ENCODE results near the gene DENND1A. TPM values are rescaled to one million over a fixed set of nuclear protein-coding genes. Genes with fewer than 3 reads are reported as not detected.

The DENND1A gene
- total RNA-seq, 1 donor from 2014 or later: 16.3 TPM

DNA sequence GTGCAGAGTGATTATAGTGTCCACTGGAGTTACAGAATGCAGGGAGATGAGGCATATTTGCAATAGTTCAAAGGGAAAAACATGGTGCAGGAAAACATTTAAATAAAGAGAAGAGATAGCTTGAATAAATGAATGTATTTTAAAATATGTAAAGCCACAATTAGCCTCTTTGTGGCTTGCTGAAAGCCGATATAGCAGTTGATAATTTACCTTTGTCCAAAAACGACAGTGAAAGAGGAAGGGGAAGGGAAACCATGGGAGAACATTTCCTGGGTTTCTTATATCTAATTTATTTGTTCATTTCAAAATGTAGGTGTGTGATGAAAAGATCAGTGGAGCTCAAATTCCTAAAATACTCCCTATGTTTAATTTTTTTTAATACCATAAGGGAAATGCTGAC is 156.1 kb downstream of the DENND1A start:
- DNase-seq (ENCODE audit: low read depth): no peak

DNA sequence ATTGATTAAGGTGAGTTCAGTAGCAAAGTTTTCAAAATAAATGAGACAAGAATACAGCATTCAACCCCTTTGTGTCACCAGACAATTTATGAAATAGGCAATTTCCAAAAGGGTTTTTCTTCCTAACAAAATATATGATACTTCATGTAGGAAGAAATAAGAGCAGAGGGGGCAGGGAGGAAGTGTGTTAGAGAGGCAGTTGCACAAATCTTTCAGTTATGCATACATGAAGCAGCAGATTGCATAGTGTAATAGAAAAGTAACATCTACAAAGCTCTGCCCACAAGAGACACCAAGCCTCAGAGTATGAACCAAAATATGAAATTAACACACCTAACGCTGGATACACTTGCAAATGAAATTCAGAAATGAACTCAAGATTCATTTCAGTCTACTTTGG is 157.0 kb downstream of the DENND1A start:
- no peak for DNase-seq (ENCODE audit: low read depth)

GRCh38 chr9:123772374-123772773 is 157.6 kb downstream of the DENND1A start:
- no peak for DNase-seq (ENCODE audit: low read depth)

DNA sequence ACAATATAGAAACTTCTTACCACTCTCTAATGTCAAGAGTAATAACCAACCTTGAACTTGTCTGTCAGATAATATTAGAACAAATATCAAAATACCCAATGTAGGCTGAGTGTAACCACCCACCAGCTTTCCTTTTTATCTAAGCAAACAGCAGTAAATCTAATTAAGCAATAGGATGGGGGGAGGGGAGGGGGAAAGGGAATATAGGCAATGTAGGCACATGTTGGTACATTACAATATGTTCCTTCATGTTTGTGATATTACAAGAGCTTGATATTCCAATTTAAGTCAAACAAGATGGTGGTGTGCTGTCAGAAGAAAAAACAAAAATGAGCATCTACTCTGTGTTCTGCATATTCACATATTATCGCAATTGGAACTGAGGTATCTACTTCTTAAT is 158.2 kb downstream of the DENND1A start:
- no peak for DNase-seq (ENCODE audit: low read depth)

- DNase-seq (ENCODE audit: low read depth): no peak
Measured at GRCh38 chr9:123769719-123770118, 160.2 kb downstream of the DENND1A start.

DNA sequence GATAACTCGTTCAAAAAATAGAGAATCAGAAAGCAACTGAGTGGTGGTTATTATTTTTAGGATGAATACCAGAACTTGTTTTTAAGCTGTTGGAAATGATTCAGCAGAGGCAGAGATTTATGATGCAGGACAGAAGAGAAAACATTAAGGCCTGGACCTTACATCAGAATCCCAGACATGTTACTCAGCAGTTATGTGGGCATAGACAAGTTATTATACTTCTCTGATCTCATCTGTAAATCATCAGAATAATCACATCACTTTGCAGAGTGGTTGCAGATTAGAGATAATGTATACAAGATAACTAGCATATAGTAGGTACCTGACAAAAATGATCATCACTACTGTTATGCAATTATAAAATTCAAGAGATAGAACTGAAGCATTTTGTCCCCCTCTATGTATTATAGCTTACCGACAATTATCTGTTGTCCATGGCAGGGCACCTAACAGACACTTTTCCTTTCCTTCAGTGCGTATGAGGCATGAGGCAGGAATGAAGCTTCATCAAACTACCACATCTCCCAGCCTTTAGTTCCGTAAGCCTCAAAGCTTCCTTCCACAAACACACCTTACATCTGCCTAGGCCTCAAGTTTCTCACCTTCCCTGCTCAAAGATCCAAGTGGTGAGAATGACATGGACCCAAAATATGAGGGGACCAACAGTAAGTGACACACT is 165.9 kb downstream of the DENND1A start:
- DNase-seq (ENCODE audit: low read depth): peak; percentile 20

- DNase-seq (ENCODE audit: low read depth): peak; percentile 11
Measured at GRCh38 chr9:123761905-123762605, 167.9 kb downstream of the DENND1A start.

- no peak for DNase-seq (ENCODE audit: low read depth)
Measured at GRCh38 chr9:123757960-123758359, 172.0 kb downstream of the DENND1A start.

- no peak for DNase-seq (ENCODE audit: low read depth)
Measured at GRCh38 chr9:123757547-123757946, 172.4 kb downstream of the DENND1A start.

DNA sequence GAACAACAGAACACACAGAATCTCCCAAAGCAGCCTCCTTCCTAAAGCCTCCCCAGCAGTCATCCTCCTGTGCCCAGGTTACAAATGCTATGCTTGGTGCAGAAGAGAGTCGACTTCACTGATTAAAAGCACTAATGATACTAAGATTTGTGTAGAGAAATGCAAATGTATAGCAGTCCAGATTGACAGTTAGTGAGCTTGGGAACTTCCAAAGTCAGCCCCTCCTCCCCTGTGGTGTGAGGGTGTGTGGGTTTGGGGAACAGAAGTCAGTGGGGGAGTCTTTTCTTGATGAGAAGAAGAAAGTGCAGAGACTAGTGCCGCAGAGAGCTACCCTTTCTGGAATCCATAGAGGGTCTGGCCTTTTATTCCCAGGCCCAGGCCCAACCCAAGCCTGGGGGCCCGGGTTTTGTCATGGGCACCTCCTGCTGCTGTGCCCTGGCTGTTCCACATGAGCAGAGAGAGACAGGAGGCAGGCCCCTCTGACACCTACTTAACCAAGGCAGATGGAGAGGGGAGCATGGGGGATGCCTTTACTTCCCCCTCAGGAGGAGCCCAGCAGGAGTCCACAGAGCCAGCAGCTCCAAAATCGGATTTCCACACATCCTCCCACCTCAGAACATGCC is 173.3 kb downstream of the DENND1A start:
- no peak for DNase-seq (ENCODE audit: low read depth)

DNA sequence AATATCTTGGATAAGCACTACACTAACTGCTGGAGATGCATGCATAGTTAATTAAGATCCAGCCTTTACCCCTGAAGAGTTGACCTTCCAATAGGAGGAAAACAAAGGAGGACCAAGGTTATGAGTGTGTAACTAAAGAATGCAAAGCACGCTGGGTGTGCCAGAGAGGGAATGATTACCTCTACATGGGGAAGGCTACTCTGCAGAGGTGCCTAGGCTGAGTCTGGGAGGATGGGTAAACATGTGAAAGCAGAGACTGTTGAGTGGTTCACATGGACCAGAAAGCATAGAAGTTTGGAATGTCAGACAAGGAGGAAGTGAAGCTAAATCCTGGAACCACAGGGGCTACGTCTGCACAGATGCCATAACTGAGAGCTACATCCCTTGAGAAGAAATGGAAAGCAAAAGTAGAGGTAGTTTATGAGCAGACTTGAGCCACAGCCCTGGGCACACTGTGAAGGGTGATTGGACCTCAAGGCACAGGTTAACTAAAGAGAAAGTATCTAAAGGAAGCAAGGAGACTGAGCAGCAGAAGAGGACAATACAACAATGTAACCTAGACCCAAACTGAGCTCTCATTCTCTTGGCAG is 176.2 kb downstream of the DENND1A start:
- DNase-seq (ENCODE audit: low read depth): no peak

DNA sequence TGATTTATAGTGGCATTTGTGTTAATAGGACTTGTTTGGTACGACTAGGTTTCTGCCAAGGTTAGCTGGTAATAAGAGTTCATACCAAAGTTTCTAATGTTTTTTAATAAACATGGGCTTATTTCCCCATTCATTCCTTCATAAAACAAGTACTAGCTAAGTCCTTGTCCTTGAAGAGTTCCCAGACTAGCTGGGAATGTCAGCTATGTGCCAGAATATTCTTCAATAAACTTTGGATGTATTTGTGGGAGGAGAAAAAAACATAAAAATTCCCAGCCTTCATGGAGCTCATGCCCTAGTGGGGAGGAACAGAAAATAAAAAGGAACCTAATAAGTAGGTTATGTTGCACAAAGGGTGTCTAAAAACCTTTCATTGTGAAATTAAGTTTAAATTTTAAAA is 176.9 kb downstream of the DENND1A start:
- DNase-seq (ENCODE audit: low read depth): no peak

DNA sequence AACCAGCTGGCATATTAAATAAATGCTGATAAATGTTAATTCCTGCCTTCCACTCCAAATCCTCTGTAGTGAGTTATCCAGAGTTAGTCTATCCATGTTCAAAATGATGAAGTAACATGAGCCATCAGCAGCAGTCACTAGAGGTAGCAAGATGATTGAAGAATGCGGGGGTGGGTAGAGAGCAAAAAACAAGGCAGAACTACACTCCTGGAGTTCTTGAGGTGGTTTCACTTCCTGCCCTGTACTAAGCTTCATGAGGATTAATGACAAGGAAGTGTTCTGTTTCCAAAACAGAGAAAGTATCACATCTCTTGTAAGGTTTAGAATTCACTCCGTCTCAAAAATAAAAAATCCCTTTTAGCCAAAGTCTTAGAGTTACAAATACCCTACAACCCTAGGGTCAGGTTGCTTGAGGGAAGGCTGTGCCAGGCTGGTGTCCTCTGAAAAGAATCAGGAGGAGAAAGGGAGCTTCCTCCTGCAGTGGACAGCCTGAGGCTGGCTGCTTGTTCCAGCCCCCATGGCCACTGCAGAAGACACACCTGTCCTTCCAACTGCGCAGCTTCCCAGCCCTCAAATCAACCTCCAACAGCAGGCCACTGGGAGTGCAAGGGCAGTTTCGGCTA is 180.2 kb downstream of the DENND1A start:
- DNase-seq (ENCODE audit: low read depth): no peak

GRCh38 chr9:123746765-123747164 is 183.2 kb downstream of the DENND1A start:
- no peak for DNase-seq (ENCODE audit: low read depth)

DNA sequence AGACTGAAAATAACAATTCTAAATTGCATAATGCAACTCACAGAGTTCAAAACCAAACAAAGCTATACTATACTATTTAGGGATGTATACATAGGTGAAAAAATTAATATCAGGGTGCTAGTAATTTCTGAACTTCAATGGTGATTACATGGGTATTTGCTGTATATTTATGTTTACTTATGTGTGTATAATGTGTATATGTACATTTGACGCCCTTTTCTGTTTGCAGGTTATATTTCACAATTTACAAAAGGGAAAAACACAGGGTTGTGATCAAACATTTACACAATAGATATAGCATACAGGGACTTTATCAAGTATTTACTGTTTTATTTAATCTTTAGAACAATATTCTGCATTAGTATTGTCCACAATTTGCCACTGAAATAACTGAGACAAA is 184.0 kb downstream of the DENND1A start:
- no peak for DNase-seq (ENCODE audit: low read depth)

DNA sequence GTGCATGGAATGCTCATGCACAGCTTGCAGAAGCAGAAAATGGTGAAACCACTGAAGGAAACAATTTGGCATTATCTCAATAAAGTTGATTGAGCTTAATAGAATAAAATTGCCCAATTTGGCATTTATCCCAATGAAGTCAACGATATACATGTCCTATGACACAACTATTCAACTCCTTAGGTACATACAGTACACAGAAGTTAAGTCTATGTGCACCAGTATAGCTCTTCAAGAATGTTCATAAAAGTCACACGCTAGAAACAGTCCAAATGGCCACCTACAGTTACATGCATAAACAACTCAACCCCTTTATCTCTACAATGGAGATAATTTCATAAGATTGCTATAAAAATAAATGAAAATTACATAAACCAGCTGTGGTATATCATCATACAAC is 184.5 kb downstream of the DENND1A start:
- no peak for DNase-seq (ENCODE audit: low read depth)

- no peak for DNase-seq (ENCODE audit: low read depth)
Measured at GRCh38 chr9:123743737-123744136, 186.2 kb downstream of the DENND1A start.

DNA sequence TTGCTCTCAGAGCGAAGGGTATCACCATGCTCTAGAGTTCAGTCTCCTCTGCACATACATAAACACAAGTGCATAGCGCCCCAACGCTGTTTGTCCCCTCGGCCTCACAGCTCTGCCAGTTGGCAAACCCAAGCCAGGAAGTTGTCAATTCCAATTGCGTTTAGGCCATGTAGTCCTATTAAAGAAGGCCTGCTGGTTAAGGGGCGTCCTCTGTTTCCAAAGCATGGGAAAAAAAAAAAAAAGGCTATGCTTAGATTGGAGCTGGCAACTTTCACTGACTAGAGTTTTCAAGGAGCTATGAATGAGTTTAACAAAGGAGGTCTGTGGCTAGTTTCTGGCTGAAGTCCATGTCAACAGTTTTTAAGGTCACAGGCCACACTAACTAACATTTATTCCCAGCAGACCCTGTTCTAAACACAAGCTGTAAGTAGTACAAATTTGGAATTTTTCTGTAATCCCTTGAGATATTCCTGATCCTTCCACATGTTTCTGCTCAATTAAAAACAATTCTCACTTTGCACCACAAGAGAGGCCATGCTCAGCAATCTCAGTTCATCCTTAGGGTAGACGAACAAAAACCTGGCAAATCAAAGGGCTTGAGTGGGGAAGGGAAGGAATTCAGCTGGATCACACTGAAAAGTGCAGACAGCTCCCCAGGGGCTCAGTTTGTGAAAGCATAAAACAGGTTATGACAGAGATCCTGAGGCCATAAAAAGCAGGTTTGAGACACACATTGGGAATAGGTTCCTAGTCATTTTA is 187.7 kb downstream of the DENND1A start:
- DNase-seq (ENCODE audit: low read depth): peak; percentile 62

- no peak for DNase-seq (ENCODE audit: low read depth)
Measured at GRCh38 chr9:123741214-123741613, 188.7 kb downstream of the DENND1A start.

DNA sequence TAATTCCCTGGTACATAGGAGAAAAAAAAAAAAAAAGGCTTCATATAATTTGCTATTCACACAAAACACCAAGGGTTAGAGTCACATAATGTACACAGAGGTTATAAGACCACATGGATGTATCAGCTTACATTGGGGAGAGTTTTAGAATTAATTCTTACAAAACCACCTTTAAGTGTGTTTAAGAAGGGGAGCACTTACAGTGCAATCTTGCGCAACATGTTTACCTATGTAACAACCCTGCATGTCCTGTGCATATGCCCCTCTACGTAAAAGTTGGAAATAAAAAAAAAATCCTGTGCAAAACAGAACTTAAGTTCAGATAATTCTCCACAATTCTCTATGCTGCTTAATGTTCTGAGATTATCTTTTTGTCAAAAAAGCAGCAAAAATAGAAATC is 190.0 kb downstream of the DENND1A start:
- DNase-seq (ENCODE audit: low read depth): no peak

GRCh38 chr9:123739387-123739786 is 190.5 kb downstream of the DENND1A start:
- no peak for DNase-seq (ENCODE audit: low read depth)
